Fibroblast of skin of right quadriceps (primary cell): ENCODE measurements around the gene NR3C2.
A peak's percentile ranks its signal among the peaks of the same experiment; 100 is the strongest.

ENCODE experiments used
- DNase-seq: peaks from one replicate; pipeline ENCODE4 v3.0.0-alpha.2; 2013

NR3C2 gene

GRCh38 chr4:148067301-148067916 is 374.8 kb downstream of the NR3C2 start:
- no peak for DNase-seq

GRCh38 chr4:148065075-148065474 is 377.1 kb downstream of the NR3C2 start:
- peak; percentile 69 for DNase-seq

- DNase-seq, result no peak
These were observed 377.8 kb downstream of the NR3C2 start for GRCh38 chr4:148064451-148064850.

GRCh38 chr4:148062301-148062950 is 379.8 kb downstream of the NR3C2 start:
- no peak for DNase-seq

- DNase-seq, result no peak
These were observed 380.4 kb downstream of the NR3C2 start for GRCh38 chr4:148061795-148062194.

- DNase-seq, result no peak
These were observed 381.1 kb downstream of the NR3C2 start for GRCh38 chr4:148061141-148061481.

GRCh38 chr4:148060264-148061140 is 381.7 kb downstream of the NR3C2 start:
- no peak for DNase-seq

GRCh38 chr4:148059617-148060180 is 382.5 kb downstream of the NR3C2 start:
- no peak for DNase-seq

- DNase-seq, result no peak
These were observed 384.0 kb downstream of the NR3C2 start for GRCh38 chr4:148057984-148058859.

- no peak for DNase-seq
These were observed 384.7 kb downstream of the NR3C2 start for GRCh38 chr4:148057516-148057915.

GRCh38 chr4:148056879-148057278 is 385.3 kb downstream of the NR3C2 start:
- peak; percentile 54 for DNase-seq

GRCh38 chr4:148055844-148056243 is 386.4 kb downstream of the NR3C2 start:
- DNase-seq, result no peak

- no peak for DNase-seq
These were observed 387.9 kb downstream of the NR3C2 start for GRCh38 chr4:148054275-148054674.

- no peak for DNase-seq
These were observed 388.8 kb downstream of the NR3C2 start for GRCh38 chr4:148053298-148054003.

- DNase-seq, result no peak
These were observed 389.8 kb downstream of the NR3C2 start for GRCh38 chr4:148052448-148052847.

- no peak for DNase-seq
These were observed 390.8 kb downstream of the NR3C2 start for GRCh38 chr4:148051403-148051802.

- no peak for DNase-seq
These were observed 393.6 kb downstream of the NR3C2 start for GRCh38 chr4:148048598-148048997.

GRCh38 chr4:148044912-148045352 is 397.3 kb downstream of the NR3C2 start:
- DNase-seq, result no peak

- DNase-seq, result no peak
These were observed 397.9 kb downstream of the NR3C2 start for GRCh38 chr4:148044089-148044911.

- no peak for DNase-seq
These were observed 400.4 kb downstream of the NR3C2 start for GRCh38 chr4:148041606-148042329.
